WTC11 (cell line): Measurements from ENCODE around the gene SMYD3.

Experiments used
- AFF4 ChIP-seq: sonication (generic); formaldehyde crosslinking; IDR thresholded peaks from 2 replicates; pipeline ENCODE4 v1.8.1; 2023; ENCODE audit warnings: mild to moderate bottlenecking, missing genetic modification reagents, borderline replicate concordance
- CREB1 ChIP-seq: sonication (generic); formaldehyde crosslinking; IDR thresholded peaks from 2 replicates; pipeline ENCODE4 v1.8.0; 2023; ENCODE audit warnings: mild to moderate bottlenecking, missing genetic modification reagents
- ELF4 ChIP-seq: sonication (generic); formaldehyde crosslinking; IDR thresholded peaks from 2 replicates; pipeline ENCODE4 v1.8.1; 2022; ENCODE audit warnings: low read depth, mild to moderate bottlenecking, moderate library complexity, missing genetic modification reagents
- ESRRA ChIP-seq: sonication (generic); formaldehyde crosslinking; IDR thresholded peaks from 2 replicates; pipeline ENCODE4 v1.8.1; 2022; ENCODE audit warnings: mild to moderate bottlenecking, missing genetic modification reagents, borderline replicate concordance
- MAX ChIP-seq: sonication (generic); formaldehyde crosslinking; IDR thresholded peaks from 2 replicates; pipeline ENCODE4 v1.8.0; 2022; ENCODE audit warnings: mild to moderate bottlenecking, missing genetic modification reagents
- NR1H2 ChIP-seq: sonication (generic); formaldehyde crosslinking; IDR thresholded peaks from 2 replicates; pipeline ENCODE4 v1.9.0; 2021; ENCODE audit warnings: mild to moderate bottlenecking, moderate library complexity, missing genetic modification reagents
- ZBTB21 ChIP-seq: sonication (generic); formaldehyde crosslinking; IDR thresholded peaks from 2 replicates; pipeline ENCODE4 v1.8.1; 2023; ENCODE audit warnings: mild to moderate bottlenecking, missing genetic modification reagents, borderline replicate concordance
- ZNF121 ChIP-seq: sonication (generic); formaldehyde crosslinking; IDR thresholded peaks from 2 replicates; pipeline ENCODE4 v1.8.0; 2023; ENCODE audit warnings: missing genetic modification reagents
- ZNF263 ChIP-seq: sonication (generic); formaldehyde crosslinking; IDR thresholded peaks from 2 replicates; pipeline ENCODE4 v1.8.1; 2022; ENCODE audit warnings: low read depth, mild to moderate bottlenecking, moderate library complexity, missing genetic modification reagents
- TF ChIP-seq, protein P1 (sequence below): fragments of 200-600 bp; IDR thresholded peaks from 2 replicates; pipeline ENCODE4 v1.8.0; 2022; ENCODE audit warnings: antibody characterized with exemption
- TF ChIP-seq, protein P2 (sequence below): sonication (generic); formaldehyde crosslinking; IDR thresholded peaks from 2 replicates; pipeline ENCODE4 v1.8.1; 2023; ENCODE audit warnings: mild to moderate bottlenecking, missing genetic modification reagents, moderate library complexity
- TF ChIP-seq, protein P3 (sequence below): fragments of 250-450 bp; sonication (Bioruptor Pico); conservative IDR thresholded peaks from 2 replicates; pipeline ENCODE4 v1.9.0; 2021; ENCODE audit warnings: mild to moderate bottlenecking
- TF ChIP-seq, protein P4 (sequence below): sonication (generic); formaldehyde crosslinking; IDR thresholded peaks from 2 replicates; pipeline ENCODE4 v1.8.0; 2022; ENCODE audit warnings: mild to moderate bottlenecking, missing genetic modification reagents
- TF ChIP-seq, protein P5 (sequence below): sonication (generic); formaldehyde crosslinking; IDR thresholded peaks from 2 replicates; pipeline ENCODE4 v1.8.1; 2023; ENCODE audit warnings: mild to moderate bottlenecking, missing genetic modification reagents

DNA sequence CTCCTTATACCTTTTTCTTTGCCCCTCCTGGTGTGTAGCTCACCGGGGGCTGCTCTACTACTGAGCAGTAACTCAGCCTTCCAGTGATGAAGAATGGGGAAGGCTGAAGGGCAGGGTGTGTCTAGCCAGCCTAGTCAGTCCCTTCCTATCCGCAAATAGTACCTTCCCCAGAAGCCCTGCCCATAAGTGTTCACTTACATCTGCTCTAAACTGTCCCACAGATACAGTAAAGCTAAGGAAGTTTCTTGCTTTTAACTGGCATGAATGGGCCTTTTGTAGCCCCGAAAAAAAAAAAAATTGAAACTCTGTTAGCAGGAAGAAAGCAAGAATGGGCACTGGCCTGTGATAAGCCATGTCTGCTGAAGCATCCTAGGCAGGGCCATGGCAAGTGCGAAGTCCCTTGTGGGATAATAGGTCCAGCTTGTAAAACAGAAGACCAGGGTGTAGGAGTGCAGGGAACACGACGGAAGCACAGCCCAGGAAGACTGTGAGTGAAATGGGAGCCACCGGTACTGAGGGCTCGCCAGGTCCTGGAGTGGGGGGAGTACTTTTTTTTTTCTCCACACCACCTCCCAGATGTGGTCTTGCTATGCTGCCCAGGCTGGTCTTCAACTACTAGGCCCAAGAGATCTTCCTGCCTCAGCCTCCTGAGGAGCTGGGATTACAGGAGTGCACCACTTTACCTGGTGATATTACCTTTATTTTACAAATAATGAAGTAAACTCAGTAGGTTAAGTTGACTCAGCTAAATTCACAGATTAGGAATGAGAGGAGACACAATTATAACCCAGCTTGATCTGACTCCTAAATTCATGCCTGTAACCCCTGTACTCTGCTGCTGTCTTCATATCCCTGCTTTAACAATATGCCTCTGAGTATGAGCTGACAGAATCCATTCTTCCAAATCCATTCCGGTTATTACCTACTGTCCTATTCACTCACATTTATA is 347.5 kb downstream of the SMYD3 start:
- TF ChIP-seq, protein P1, sequence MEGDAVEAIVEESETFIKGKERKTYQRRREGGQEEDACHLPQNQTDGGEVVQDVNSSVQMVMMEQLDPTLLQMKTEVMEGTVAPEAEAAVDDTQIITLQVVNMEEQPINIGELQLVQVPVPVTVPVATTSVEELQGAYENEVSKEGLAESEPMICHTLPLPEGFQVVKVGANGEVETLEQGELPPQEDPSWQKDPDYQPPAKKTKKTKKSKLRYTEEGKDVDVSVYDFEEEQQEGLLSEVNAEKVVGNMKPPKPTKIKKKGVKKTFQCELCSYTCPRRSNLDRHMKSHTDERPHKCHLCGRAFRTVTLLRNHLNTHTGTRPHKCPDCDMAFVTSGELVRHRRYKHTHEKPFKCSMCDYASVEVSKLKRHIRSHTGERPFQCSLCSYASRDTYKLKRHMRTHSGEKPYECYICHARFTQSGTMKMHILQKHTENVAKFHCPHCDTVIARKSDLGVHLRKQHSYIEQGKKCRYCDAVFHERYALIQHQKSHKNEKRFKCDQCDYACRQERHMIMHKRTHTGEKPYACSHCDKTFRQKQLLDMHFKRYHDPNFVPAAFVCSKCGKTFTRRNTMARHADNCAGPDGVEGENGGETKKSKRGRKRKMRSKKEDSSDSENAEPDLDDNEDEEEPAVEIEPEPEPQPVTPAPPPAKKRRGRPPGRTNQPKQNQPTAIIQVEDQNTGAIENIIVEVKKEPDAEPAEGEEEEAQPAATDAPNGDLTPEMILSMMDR = no peak
- TF ChIP-seq NR1H2 (CRISPR knock-in tag) (no peak), ELF4 (CRISPR knock-in tag) (no peak), ZBTB21 (no peak), MAX (CRISPR knock-in tag) (no peak), ESRRA (CRISPR knock-in tag) (no peak), AFF4 (CRISPR knock-in tag) (no peak), ZNF121 (CRISPR knock-in tag) (no peak), ZNF263 (CRISPR knock-in tag) (no peak), CREB1 (CRISPR knock-in tag) (no peak)
- TF ChIP-seq, protein P2, sequence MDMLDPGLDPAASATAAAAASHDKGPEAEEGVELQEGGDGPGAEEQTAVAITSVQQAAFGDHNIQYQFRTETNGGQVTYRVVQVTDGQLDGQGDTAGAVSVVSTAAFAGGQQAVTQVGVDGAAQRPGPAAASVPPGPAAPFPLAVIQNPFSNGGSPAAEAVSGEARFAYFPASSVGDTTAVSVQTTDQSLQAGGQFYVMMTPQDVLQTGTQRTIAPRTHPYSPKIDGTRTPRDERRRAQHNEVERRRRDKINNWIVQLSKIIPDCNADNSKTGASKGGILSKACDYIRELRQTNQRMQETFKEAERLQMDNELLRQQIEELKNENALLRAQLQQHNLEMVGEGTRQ (CRISPR knock-in tag) = no peak
- TF ChIP-seq, protein P3, sequence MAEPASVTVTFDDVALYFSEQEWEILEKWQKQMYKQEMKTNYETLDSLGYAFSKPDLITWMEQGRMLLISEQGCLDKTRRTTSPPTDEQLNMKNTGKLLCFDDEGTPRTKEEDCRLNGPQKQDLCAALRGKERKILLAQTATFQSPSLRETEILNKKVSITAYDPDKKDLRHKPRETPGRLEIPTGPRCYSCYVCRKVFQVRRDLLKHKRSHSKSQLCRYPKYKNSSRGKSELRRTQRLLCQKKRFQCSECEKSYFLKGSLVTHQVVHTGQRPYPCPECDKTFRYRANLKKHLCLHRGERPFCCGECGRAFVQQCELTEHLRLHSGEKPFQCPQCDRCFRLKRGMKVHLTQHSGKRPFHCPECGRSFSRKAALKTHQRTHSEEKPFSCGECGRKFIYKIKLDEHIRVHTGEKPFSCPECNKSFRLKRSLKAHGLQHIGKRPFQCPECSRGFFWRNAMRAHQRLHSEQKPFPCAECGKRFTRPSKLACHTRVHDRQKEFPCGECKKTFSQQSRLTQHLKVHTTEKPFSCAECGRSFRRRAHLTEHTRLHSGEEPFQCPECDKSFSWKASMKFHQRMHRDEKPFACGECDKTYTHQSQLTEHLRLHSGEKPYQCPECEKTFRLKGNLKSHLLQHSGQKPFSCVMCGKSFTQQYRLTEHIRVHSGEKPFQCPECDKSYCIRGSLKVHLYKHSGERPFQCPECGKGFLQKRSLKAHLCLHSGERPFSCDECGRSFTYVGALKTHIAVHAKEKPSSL (CRISPR knock-in tag) = no peak
- TF ChIP-seq, protein P4, sequence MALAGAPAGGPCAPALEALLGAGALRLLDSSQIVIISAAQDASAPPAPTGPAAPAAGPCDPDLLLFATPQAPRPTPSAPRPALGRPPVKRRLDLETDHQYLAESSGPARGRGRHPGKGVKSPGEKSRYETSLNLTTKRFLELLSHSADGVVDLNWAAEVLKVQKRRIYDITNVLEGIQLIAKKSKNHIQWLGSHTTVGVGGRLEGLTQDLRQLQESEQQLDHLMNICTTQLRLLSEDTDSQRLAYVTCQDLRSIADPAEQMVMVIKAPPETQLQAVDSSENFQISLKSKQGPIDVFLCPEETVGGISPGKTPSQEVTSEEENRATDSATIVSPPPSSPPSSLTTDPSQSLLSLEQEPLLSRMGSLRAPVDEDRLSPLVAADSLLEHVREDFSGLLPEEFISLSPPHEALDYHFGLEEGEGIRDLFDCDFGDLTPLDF (CRISPR knock-in tag) = no peak
- TF ChIP-seq, protein P5, sequence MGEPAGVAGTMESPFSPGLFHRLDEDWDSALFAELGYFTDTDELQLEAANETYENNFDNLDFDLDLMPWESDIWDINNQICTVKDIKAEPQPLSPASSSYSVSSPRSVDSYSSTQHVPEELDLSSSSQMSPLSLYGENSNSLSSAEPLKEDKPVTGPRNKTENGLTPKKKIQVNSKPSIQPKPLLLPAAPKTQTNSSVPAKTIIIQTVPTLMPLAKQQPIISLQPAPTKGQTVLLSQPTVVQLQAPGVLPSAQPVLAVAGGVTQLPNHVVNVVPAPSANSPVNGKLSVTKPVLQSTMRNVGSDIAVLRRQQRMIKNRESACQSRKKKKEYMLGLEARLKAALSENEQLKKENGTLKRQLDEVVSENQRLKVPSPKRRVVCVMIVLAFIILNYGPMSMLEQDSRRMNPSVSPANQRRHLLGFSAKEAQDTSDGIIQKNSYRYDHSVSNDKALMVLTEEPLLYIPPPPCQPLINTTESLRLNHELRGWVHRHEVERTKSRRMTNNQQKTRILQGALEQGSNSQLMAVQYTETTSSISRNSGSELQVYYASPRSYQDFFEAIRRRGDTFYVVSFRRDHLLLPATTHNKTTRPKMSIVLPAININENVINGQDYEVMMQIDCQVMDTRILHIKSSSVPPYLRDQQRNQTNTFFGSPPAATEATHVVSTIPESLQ = no peak
